ENCODE data around the gene FGF18. TPM values are rescaled to one million over a fixed set of nuclear protein-coding genes. Genes with fewer than 3 reads are reported as not detected.
"Not testable (repeated sequence)": the region's sequence is repeated elsewhere in the genome, so short reads cannot be mapped to it uniquely, and the experiment has no call there.

FGF18 gene
- total RNA-seq, 5 donors from 2014 or later (not counting 1 experiment from before 2014, with no cell fraction given) = 0.16 to 0.58 (median 0.21) TPM; not detected in 1

- no peak for ATAC-seq (replicated peaks in 1 of 4)
- Histone ChIP-seq H3K4me1 (ENCODE audit: control insufficient read depth in 1 of 2, extremely low read depth in 1 of 2, insufficient read depth in 2 of 2, low read length in 2 of 2) (no peaks in the 10 kb centered on the region), H3K9me3 (no peaks in the 10 kb centered on the region), H3K36me3 (ENCODE audit: control insufficient read depth in 2 of 2, extremely low read depth in 1 of 2, insufficient read depth in 1 of 2, low read length in 1 of 2) (no peaks in the 10 kb centered on the region), H3K27ac (ENCODE audit: low read length) (no peak overlapping the region), H3K4me3 (ENCODE audit: control insufficient read depth in 1 of 2, extremely low read depth in 1 of 2, low read length in 1 of 2) (no peak overlapping the region), H3K27me3 (replicated peaks in 1 of 2; ENCODE audit: control insufficient read depth in 2 of 2, extremely low read depth in 1 of 2, insufficient read depth in 2 of 2, low read length in 1 of 2) (peaks cover 0 to 27% of the 10 kb centered on the region in 2 experiments)
- H3K27me3 Mint-ChIP-seq = peaks cover 5 to 6% of the 10 kb centered on the region in 2 donors
- CTCF ChIA-PET = no interaction called here
- no peak overlapping the region for H3K27ac Mint-ChIP-seq
- no peak overlapping the region for H3K4me3 Mint-ChIP-seq
- H3K36me3 Mint-ChIP-seq = no peaks in the 10 kb centered on the region
- WGBS (ENCODE audit: insufficient coverage) = 70% methylated on average over 6 of the region's 10 CpGs
- no peak for DNase-seq
- no peaks in the 10 kb centered on the region for H3K4me1 Mint-ChIP-seq
- POLR2A ChIA-PET = no interaction called here
- H3K9me3 Mint-ChIP-seq = no peaks in the 10 kb centered on the region
Measured at GRCh38 chr5:171492781-171493180, 73.3 kb downstream of the FGF18 start.

GRCh38 chr5:171493646-171494393, 74.4 kb downstream of the FGF18 start:
- Mint-ChIP-seq H3K4me3 (no peak overlapping the region), H3K36me3 (no peaks in the 10 kb centered on the region), H3K27ac (no peak overlapping the region), H3K27me3 (peaks cover 0 to 4% of the 10 kb centered on the region in 2 donors), H3K9me3 (no peaks in the 10 kb centered on the region), H3K4me1 (no peaks in the 10 kb centered on the region)
- no peak overlapping the region for H3K4me3 ChIP-seq (ENCODE audit: control insufficient read depth in 1 of 2, extremely low read depth in 1 of 2, low read length in 1 of 2)
- peaks cover 0 to 28% of the 10 kb centered on the region in 2 experiments for H3K27me3 ChIP-seq (replicated peaks in 1 of 2; ENCODE audit: control insufficient read depth in 2 of 2, extremely low read depth in 1 of 2, insufficient read depth in 2 of 2, low read length in 1 of 2)
- H3K9me3 ChIP-seq = no peaks in the 10 kb centered on the region
- H3K27ac ChIP-seq (ENCODE audit: low read length) = no peak overlapping the region
- ChIA-PET POLR2A (no interaction called here), CTCF (interaction anchor here (0.7 to 0.9 kb wide), 2 partner anchors 16 to 19 kb away, joined by 3 to 4 read pairs; no protein-coding TSS in a partner anchor)
- DNase-seq (no peak), ATAC-seq (replicated peaks in 1 of 4) (no peak)
- H3K36me3 ChIP-seq (ENCODE audit: control insufficient read depth in 2 of 2, extremely low read depth in 1 of 2, insufficient read depth in 1 of 2, low read length in 1 of 2) = no peaks in the 10 kb centered on the region
- H3K4me1 ChIP-seq (ENCODE audit: control insufficient read depth in 1 of 2, extremely low read depth in 1 of 2, insufficient read depth in 2 of 2, low read length in 2 of 2) = no peaks in the 10 kb centered on the region
- WGBS (ENCODE audit: insufficient coverage) = 86% methylated on average over 12 of the region's 14 CpGs

- WGBS (ENCODE audit: insufficient coverage) = 73% methylated on average over 11 of the region's 17 CpGs
Measured at GRCh38 chr5:171494452-171495121, 75.1 kb downstream of the FGF18 start.

GRCh38 chr5:171495122-171495700, 75.8 kb downstream of the FGF18 start:
- Histone ChIP-seq H3K9me3 (no peaks in the 10 kb centered on the region), H3K27me3 (replicated peaks in 1 of 2; ENCODE audit: control insufficient read depth in 2 of 2, extremely low read depth in 1 of 2, insufficient read depth in 2 of 2, low read length in 1 of 2) (peaks cover 0 to 24% of the 10 kb centered on the region in 2 experiments), H3K27ac (ENCODE audit: low read length) (no peak overlapping the region), H3K4me1 (ENCODE audit: control insufficient read depth in 1 of 2, extremely low read depth in 1 of 2, insufficient read depth in 2 of 2, low read length in 2 of 2) (no peaks in the 10 kb centered on the region), H3K4me3 (ENCODE audit: control insufficient read depth in 1 of 2, extremely low read depth in 1 of 2, low read length in 1 of 2) (no peak overlapping the region), H3K36me3 (ENCODE audit: control insufficient read depth in 2 of 2, extremely low read depth in 1 of 2, insufficient read depth in 1 of 2, low read length in 1 of 2) (no peaks in the 10 kb centered on the region)
- CTCF ChIA-PET = interaction anchor here (0.9 to 1.5 kb wide), 2 partner anchors 10 to 18 kb away, joined by 3 to 4 read pairs; no protein-coding TSS in a partner anchor
- Mint-ChIP-seq H3K4me1 (no peaks in the 10 kb centered on the region), H3K27me3 (no peaks in the 10 kb centered on the region), H3K36me3 (no peaks in the 10 kb centered on the region), H3K4me3 (no peak overlapping the region), H3K9me3 (no peaks in the 10 kb centered on the region), H3K27ac (no peak overlapping the region)
- DNase-seq = no peak
- no peak for ATAC-seq (replicated peaks in 1 of 4)
- WGBS (ENCODE audit: insufficient coverage) = 72% methylated on average over 4 of the region's 5 CpGs
- POLR2A ChIA-PET = no interaction called here

More at GRCh38 chr5:171494452-171495121, 75.1 kb downstream of the FGF18 start:
- H3K27me3 ChIP-seq (replicated peaks in 1 of 2; ENCODE audit: control insufficient read depth in 2 of 2, extremely low read depth in 1 of 2, insufficient read depth in 2 of 2, low read length in 1 of 2) = peaks cover 0 to 24% of the 10 kb centered on the region in 2 experiments
- ChIA-PET CTCF (interaction anchor here in 1 of 2 donors (0.9 kb wide), 1 partner anchor 19 kb away, joined by 3 read pairs; no protein-coding TSS in a partner anchor), POLR2A (no interaction called here)
- H3K36me3 ChIP-seq (ENCODE audit: control insufficient read depth in 2 of 2, extremely low read depth in 1 of 2, insufficient read depth in 1 of 2, low read length in 1 of 2) = no peaks in the 10 kb centered on the region
- Mint-ChIP-seq H3K36me3 (no peaks in the 10 kb centered on the region), H3K4me1 (no peaks in the 10 kb centered on the region), H3K27ac (no peak overlapping the region), H3K27me3 (no peaks in the 10 kb centered on the region), H3K4me3 (no peak overlapping the region), H3K9me3 (no peaks in the 10 kb centered on the region)
- no peak overlapping the region for H3K27ac ChIP-seq (ENCODE audit: low read length)
- no peak overlapping the region for H3K4me3 ChIP-seq (ENCODE audit: control insufficient read depth in 1 of 2, extremely low read depth in 1 of 2, low read length in 1 of 2)
- ATAC-seq (replicated peaks in 1 of 4) (no peak), DNase-seq (no peak)
- no peaks in the 10 kb centered on the region for H3K9me3 ChIP-seq
- no peaks in the 10 kb centered on the region for H3K4me1 ChIP-seq (ENCODE audit: control insufficient read depth in 1 of 2, extremely low read depth in 1 of 2, insufficient read depth in 2 of 2, low read length in 2 of 2)

- WGBS (ENCODE audit: insufficient coverage) = 95% methylated on average over 2 of the region's 3 CpGs
- Mint-ChIP-seq H3K27me3 (no peaks in the 10 kb centered on the region), H3K9me3 (no peaks in the 10 kb centered on the region), H3K27ac (no peak overlapping the region), H3K36me3 (no peaks in the 10 kb centered on the region), H3K4me1 (no peaks in the 10 kb centered on the region), H3K4me3 (no peak overlapping the region)
- CTCF ChIA-PET = interaction anchor here in 1 of 2 donors (1.5 kb wide), 1 partner anchor 11 kb away, joined by 4 read pairs; no protein-coding TSS in a partner anchor
- ATAC-seq (replicated peaks in 1 of 4) (no peak), DNase-seq (no peak)
- Histone ChIP-seq H3K9me3 (no peaks in the 10 kb centered on the region), H3K36me3 (ENCODE audit: control insufficient read depth in 2 of 2, extremely low read depth in 1 of 2, insufficient read depth in 1 of 2, low read length in 1 of 2) (no peaks in the 10 kb centered on the region), H3K27me3 (replicated peaks in 1 of 2; ENCODE audit: control insufficient read depth in 2 of 2, extremely low read depth in 1 of 2, insufficient read depth in 2 of 2, low read length in 1 of 2) (peaks cover 0 to 24% of the 10 kb centered on the region in 2 experiments), H3K4me1 (ENCODE audit: control insufficient read depth in 1 of 2, extremely low read depth in 1 of 2, insufficient read depth in 2 of 2, low read length in 2 of 2) (no peaks in the 10 kb centered on the region), H3K4me3 (ENCODE audit: control insufficient read depth in 1 of 2, extremely low read depth in 1 of 2, low read length in 1 of 2) (no peak overlapping the region), H3K27ac (ENCODE audit: low read length) (no peak overlapping the region)
- POLR2A ChIA-PET = no interaction called here
Measured at GRCh38 chr5:171496456-171496855, 77.0 kb downstream of the FGF18 start.

GRCh38 chr5:171497494-171497893, 78.0 kb downstream of the FGF18 start:
- ATAC-seq (replicated peaks in 1 of 4); H3K9me3 Mint-ChIP-seq; H3K9me3 ChIP-seq; H3K4me1 Mint-ChIP-seq; H3K27ac ChIP-seq (ENCODE audit: low read length); CTCF ChIA-PET; H3K36me3 Mint-ChIP-seq; H3K27ac Mint-ChIP-seq; H3K4me1 ChIP-seq (ENCODE audit: control insufficient read depth in 1 of 2, extremely low read depth in 1 of 2, insufficient read depth in 2 of 2, low read length in 2 of 2); H3K27me3 Mint-ChIP-seq; H3K4me3 ChIP-seq (ENCODE audit: control insufficient read depth in 1 of 2, extremely low read depth in 1 of 2, low read length in 1 of 2); H3K36me3 ChIP-seq (ENCODE audit: control insufficient read depth in 2 of 2, extremely low read depth in 1 of 2, insufficient read depth in 1 of 2, low read length in 1 of 2); DNase-seq; H3K4me3 Mint-ChIP-seq: not testable (repeated sequence)
- POLR2A ChIA-PET = interaction anchor here in 1 of 2 donors (0.7 kb wide), 1 partner anchor 11 kb away, joined by 3 read pairs; no protein-coding TSS in a partner anchor
- 100% methylated on average over 1 of the region's 4 CpGs for WGBS (ENCODE audit: insufficient coverage)
- peaks cover 0 to 23% of the 10 kb centered on the region in 2 experiments for H3K27me3 ChIP-seq (replicated peaks in 1 of 2; ENCODE audit: control insufficient read depth in 2 of 2, extremely low read depth in 1 of 2, insufficient read depth in 2 of 2, low read length in 1 of 2)
